SK-N-SH (cell line): ENCODE data around the gene GRIPAP1. TPM values are rescaled to one million over a fixed set of nuclear protein-coding genes. Genes with fewer than 3 reads are reported as not detected.

Source experiments
- CTCF ChIA-PET: fragments of 300-600, 350-600 bp; formaldehyde crosslinking; extraction: SDS; loops from one replicate; lab custom pipeline; 2021; lab: Yijun Ruan, JAX
- POLR2A ChIA-PET: fragments of 350-600 bp; sonication (Branson Sonifier 250); formaldehyde crosslinking; extraction: SDS; loops from one replicate; lab custom pipeline; 2020; ENCODE audit warnings: antibody characterized with exemption, inconsistent platforms; lab: Yijun Ruan, JAX
- DNase-seq: peaks from one replicate; pipeline ENCODE4 v3.0.0; 2012
- H2AFZ ChIP-seq: fragments of 200-600 bp; sonication (generic); 2 replicates; pipeline ENCODE4 v1.8.1; 2016; ENCODE audit warnings: antibody characterized with exemption, mild to moderate bottlenecking, low read depth
- H3F3A ChIP-seq: fragments of 200-600 bp; sonication (generic); replicated peaks from 2 replicates; pipeline ENCODE3; 2016; ENCODE audit warnings: antibody characterized with exemption, mild to moderate bottlenecking; ENCODE audit not compliant: insufficient read depth
- H3K27ac ChIP-seq, 2 experiments: fragments of 200-500 bp in 1 of 2; fragments of 200-600 bp in 1 of 2; sonication (Bioruptor generic) in 1 of 2; sonication (generic), shearing (Covaris generic) in 1 of 2; 2 replicates each; pipeline versions ENCODE4 v1.5.1 to v1.6.1; 2014 to 2016; ENCODE audit warnings: low read depth in 2 of 2, inconsistent platforms in 1 of 2, low read length in 1 of 2, mild to moderate bottlenecking in 1 of 2, mixed read lengths in 1 of 2
- H3K27me3 ChIP-seq: fragments of 200-600 bp; sonication (generic), shearing (Covaris generic); 2 replicates; pipeline ENCODE4 v1.6.1; 2016; ENCODE audit warnings: mixed run types; ENCODE audit not compliant: insufficient read depth
- H3K36me3 ChIP-seq, 2 experiments: fragments of 200-500 bp in 1 of 2; fragments of 200-600 bp in 1 of 2; sonication (Bioruptor generic) in 1 of 2; sonication (generic) in 1 of 2; replicated peaks in 1 of 2; 2 replicates each; pipeline versions ENCODE3 to v1.5.1; 2014 to 2016; ENCODE audit warnings: low read length in 1 of 2, mild to moderate bottlenecking in 1 of 2; ENCODE audit not compliant: insufficient read depth in 2 of 2, control insufficient read depth in 1 of 2
- H3K4me1 ChIP-seq, 2 experiments: fragments of 200-500 bp in 1 of 2; fragments of 200-600 bp in 1 of 2; sonication (Bioruptor generic) in 1 of 2; sonication (generic), shearing (Covaris generic) in 1 of 2; 2 replicates each; pipeline versions ENCODE4 v1.5.1 to v1.6.1; 2014 to 2016; ENCODE audit warnings: low read depth in 1 of 2, low read length in 1 of 2, mixed run types in 1 of 2; ENCODE audit not compliant: insufficient read depth in 2 of 2, control insufficient read depth in 1 of 2
- H3K4me2 ChIP-seq: fragments of 200-600 bp; sonication (generic), shearing (Covaris generic); 2 replicates; pipeline ENCODE4 v1.6.1; 2017; ENCODE audit warnings: mixed run types
- H3K4me3 ChIP-seq, 2 experiments: fragments of 200-500 bp in 1 of 2; fragments of 200-600 bp in 1 of 2; sonication (Bioruptor generic) in 1 of 2; sonication (generic), shearing (Covaris generic) in 1 of 2; 2 replicates each; pipeline versions ENCODE4 v1.5.1 to v1.8.1; 2014 to 2016; ENCODE audit warnings: low read depth in 2 of 2, inconsistent platforms in 1 of 2, low read length in 1 of 2, mild to moderate bottlenecking in 1 of 2, mixed read lengths in 1 of 2, moderate library complexity in 1 of 2
- H3K79me2 ChIP-seq: fragments of 200-600 bp; sonication (generic); 2 replicates; pipeline ENCODE4 v1.8.1; 2017; ENCODE audit warnings: mild to moderate bottlenecking; ENCODE audit not compliant: insufficient read depth
- H3K9ac ChIP-seq: fragments of 200-600 bp; sonication (generic); 2 replicates; pipeline ENCODE4 v1.6.1; 2017; ENCODE audit warnings: mixed run types
- H3K9me2 ChIP-seq: fragments of 200-600 bp; sonication (generic); 2 replicates; pipeline ENCODE4 v1.6.1; 2017; ENCODE audit warnings: mixed run types
- H3K9me3 ChIP-seq: fragments of 200-600 bp; sonication (generic); 2 replicates; pipeline ENCODE4 v1.6.1; 2017; ENCODE audit warnings: mixed run types, mild to moderate bottlenecking, moderate library complexity
- H4K20me1 ChIP-seq: fragments of 200-600 bp; sonication (generic); 2 replicates; pipeline ENCODE4 v1.6.1; 2017; ENCODE audit warnings: mild to moderate bottlenecking, mixed run types; ENCODE audit not compliant: insufficient read depth
- CHD2 ChIP-seq: fragments of 150-350 bp; IDR thresholded peaks from 2 replicates; pipeline ENCODE4 v1.6.1; 2018; ENCODE audit warnings: low read length; ENCODE audit not compliant: partially characterized antibody
- ELF1 ChIP-seq: IDR thresholded peaks from 2 replicates; pipeline ENCODE4 v1.4.0; 2012
- EP300 ChIP-seq, 2 experiments: IDR thresholded peaks; 2 replicates each; pipeline versions ENCODE4 v1.4.0 to v1.6.1; 2012; ENCODE audit warnings: borderline replicate concordance in 1 of 2, low read depth in 1 of 2, low read length in 1 of 2
- EZH2phosphoT487 ChIP-seq: fragments of 200-600 bp; sonication (generic); IDR thresholded peaks from 2 replicates; pipeline ENCODE4 v1.6.1; 2017; ENCODE audit warnings: low read depth, mixed run types, mild to moderate bottlenecking, antibody characterized with exemption, moderate library complexity, borderline replicate concordance
- FOSL2 ChIP-seq: IDR thresholded peaks from 2 replicates; pipeline ENCODE4 v1.4.0; 2012; ENCODE audit warnings: low read depth, mild to moderate bottlenecking, moderate library complexity, borderline replicate concordance
- FOXM1 ChIP-seq: IDR thresholded peaks from 2 replicates; pipeline ENCODE4 v1.4.0; 2012; ENCODE audit warnings: low read depth, mild to moderate bottlenecking
- GABPA ChIP-seq: IDR thresholded peaks from 2 replicates; pipeline ENCODE4 v1.4.0; 2012; ENCODE audit warnings: low read depth, mild to moderate bottlenecking
- GATA2 ChIP-seq: sonication (generic); formaldehyde crosslinking; IDR thresholded peaks from 2 replicates; pipeline ENCODE4 v1.5.0; 2020; ENCODE audit warnings: mild to moderate bottlenecking, missing genetic modification reagents
- MEF2A ChIP-seq: IDR thresholded peaks from 2 replicates; pipeline ENCODE4 v1.4.0; 2012; ENCODE audit warnings: low read depth, borderline replicate concordance
- NFIC ChIP-seq: IDR thresholded peaks from 2 replicates; pipeline ENCODE4 v1.4.0; 2012; ENCODE audit warnings: borderline replicate concordance
- NRF1 ChIP-seq: IDR thresholded peaks from 2 replicates; pipeline ENCODE4 v1.6.1; 2012; ENCODE audit warnings: low read depth, mild to moderate bottlenecking, low read length
- RCOR1 ChIP-seq: fragments of 150-350 bp; IDR thresholded peaks from 2 replicates; pipeline ENCODE4 v1.6.1; 2017; ENCODE audit warnings: antibody characterized with exemption, low read length
- RFX5 ChIP-seq: IDR thresholded peaks from 2 replicates; pipeline ENCODE4 v1.6.1; 2012; ENCODE audit warnings: mild to moderate bottlenecking, improper control_type of control experiment, low read length
- SIN3A ChIP-seq: IDR thresholded peaks from 2 replicates; pipeline ENCODE4 v1.6.1; 2012; ENCODE audit warnings: low read depth, mild to moderate bottlenecking, low read length, moderate library complexity, borderline replicate concordance
- SMC3 ChIP-seq: IDR thresholded peaks from 2 replicates; pipeline ENCODE4 v1.6.1; 2012; ENCODE audit warnings: low read depth, low read length, improper control_type of control experiment
- TCF12 ChIP-seq: IDR thresholded peaks from 2 replicates; pipeline ENCODE4 v1.4.0; 2012
- TEAD4 ChIP-seq: IDR thresholded peaks from 2 replicates; pipeline ENCODE4 v1.4.0; 2012; ENCODE audit warnings: mild to moderate bottlenecking, borderline replicate concordance; ENCODE audit not compliant: insufficient read depth
- WGBS: methylation state at CpG from one replicate; pipeline ENCODE4 v1.1.6; 2017; ENCODE audit warnings: low lambda C conversion rate; 5-methylcytosine and 5-hydroxymethylcytosine counted together
- polyA plus RNA-seq, 3 experiments: library from polyadenylated mRNA; depleted of rRNA; stranded (reverse); fragments of >200 nt; gene quantifications; 2 replicates each; pipeline ENCODE4 v1.2.3, GENCODE V29; 2012
- TF ChIP-seq, protein P1 (sequence below): fragments of 150-350 bp; IDR thresholded peaks from 2 replicates; pipeline ENCODE4 v1.6.1; 2017; ENCODE audit warnings: antibody characterized with exemption, low read length, low read depth, borderline replicate concordance
- TF ChIP-seq, protein P2 (sequence below): IDR thresholded peaks from 2 replicates; pipeline ENCODE4 v1.4.0; 2012; ENCODE audit warnings: low read depth, borderline replicate concordance
- TF ChIP-seq, protein P3 (sequence below): fragments of 200-600 bp; sonication (generic); IDR thresholded peaks from 2 replicates; pipeline ENCODE4 v1.6.1; 2017; ENCODE audit warnings: antibody characterized with exemption, mild to moderate bottlenecking, moderate library complexity

The GRIPAP1 gene
- polyA plus RNA-seq, 1 of the 3 experiments (the other 2 are of a cell fraction): 63.6 TPM

DNA sequence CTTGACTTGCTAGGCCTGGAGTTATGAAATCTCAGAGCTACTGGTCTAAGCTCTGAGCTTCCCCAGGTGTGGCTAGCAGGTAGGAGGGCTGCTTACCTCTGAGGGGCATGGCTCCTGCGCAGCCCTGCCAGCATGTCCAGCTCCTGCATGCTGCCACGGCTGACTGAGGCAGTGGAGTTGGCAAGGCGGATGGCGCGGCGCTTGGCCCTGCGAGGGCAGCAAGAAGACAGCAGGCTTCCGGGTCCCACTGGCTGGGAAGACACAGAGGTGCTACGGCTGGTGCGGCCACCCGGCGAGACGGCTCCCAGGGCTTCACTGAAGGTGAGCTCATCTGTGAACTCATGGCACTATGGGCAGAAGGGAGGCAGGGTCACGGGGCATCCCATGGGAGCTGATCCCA is 36.1 kb downstream of the GRIPAP1 start:
- Histone ChIP-seq H3K4me2 (no peak overlapping the region), H3F3A (no peaks in the 10 kb centered on the region), H3K79me2 (no peaks in the 10 kb centered on the region), H3K9me2 (no peaks in the 10 kb centered on the region), H2AFZ (no peak overlapping the region), H3K27ac (no peak overlapping the region), H4K20me1 (no peaks in the 10 kb centered on the region), H3K9ac (no peak overlapping the region), H3K4me3 (no peak overlapping the region), H3K36me3 (no peaks in the 10 kb centered on the region), H3K27me3 (peaks cover 24% of the 10 kb centered on the region; the same call in 1 of the 2 replicates), H3K4me1 (peaks cover 0 to 12% of the 10 kb centered on the region in 2 experiments; a peak in 1 of 4 replicates), H3K9me3 (no peaks in the 10 kb centered on the region)
- no peak for DNase-seq
- TF ChIP-seq NFIC (no peak), EP300 (IDR thresholded peaks at IDR 0.05; ENCODE audit: borderline replicate concordance in 1 of 2, low read depth in 1 of 2, low read length in 1 of 2) (no peak), GATA2 (CRISPR knock-in tag) (no peak), RFX5 (no peak), TCF12 (no peak), FOSL2 (no peak), ELF1 (no peak), RCOR1 (no peak), NRF1 (no peak), CHD2 (no peak), EZH2phosphoT487 (no peak), TEAD4 (no peak), FOXM1 (no peak), MEF2A (no peak), SIN3A (no peak), SMC3 (no peak), GABPA (no peak)
- TF ChIP-seq, protein P1, sequence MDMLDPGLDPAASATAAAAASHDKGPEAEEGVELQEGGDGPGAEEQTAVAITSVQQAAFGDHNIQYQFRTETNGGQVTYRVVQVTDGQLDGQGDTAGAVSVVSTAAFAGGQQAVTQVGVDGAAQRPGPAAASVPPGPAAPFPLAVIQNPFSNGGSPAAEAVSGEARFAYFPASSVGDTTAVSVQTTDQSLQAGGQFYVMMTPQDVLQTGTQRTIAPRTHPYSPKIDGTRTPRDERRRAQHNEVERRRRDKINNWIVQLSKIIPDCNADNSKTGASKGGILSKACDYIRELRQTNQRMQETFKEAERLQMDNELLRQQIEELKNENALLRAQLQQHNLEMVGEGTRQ: no peak
- TF ChIP-seq, protein P2, sequence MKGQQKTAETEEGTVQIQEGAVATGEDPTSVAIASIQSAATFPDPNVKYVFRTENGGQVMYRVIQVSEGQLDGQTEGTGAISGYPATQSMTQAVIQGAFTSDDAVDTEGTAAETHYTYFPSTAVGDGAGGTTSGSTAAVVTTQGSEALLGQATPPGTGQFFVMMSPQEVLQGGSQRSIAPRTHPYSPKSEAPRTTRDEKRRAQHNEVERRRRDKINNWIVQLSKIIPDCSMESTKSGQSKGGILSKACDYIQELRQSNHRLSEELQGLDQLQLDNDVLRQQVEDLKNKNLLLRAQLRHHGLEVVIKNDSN: no peak
- TF ChIP-seq, protein P3, sequence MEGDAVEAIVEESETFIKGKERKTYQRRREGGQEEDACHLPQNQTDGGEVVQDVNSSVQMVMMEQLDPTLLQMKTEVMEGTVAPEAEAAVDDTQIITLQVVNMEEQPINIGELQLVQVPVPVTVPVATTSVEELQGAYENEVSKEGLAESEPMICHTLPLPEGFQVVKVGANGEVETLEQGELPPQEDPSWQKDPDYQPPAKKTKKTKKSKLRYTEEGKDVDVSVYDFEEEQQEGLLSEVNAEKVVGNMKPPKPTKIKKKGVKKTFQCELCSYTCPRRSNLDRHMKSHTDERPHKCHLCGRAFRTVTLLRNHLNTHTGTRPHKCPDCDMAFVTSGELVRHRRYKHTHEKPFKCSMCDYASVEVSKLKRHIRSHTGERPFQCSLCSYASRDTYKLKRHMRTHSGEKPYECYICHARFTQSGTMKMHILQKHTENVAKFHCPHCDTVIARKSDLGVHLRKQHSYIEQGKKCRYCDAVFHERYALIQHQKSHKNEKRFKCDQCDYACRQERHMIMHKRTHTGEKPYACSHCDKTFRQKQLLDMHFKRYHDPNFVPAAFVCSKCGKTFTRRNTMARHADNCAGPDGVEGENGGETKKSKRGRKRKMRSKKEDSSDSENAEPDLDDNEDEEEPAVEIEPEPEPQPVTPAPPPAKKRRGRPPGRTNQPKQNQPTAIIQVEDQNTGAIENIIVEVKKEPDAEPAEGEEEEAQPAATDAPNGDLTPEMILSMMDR: no peak
- no CpG with 5 or more reads among the region's 14 CpGs for WGBS
- POLR2A ChIA-PET: no interaction called here
- CTCF ChIA-PET: interaction anchor here (1.4 kb wide), 1 partner anchor 78 kb away, joined by 4 read pairs; no protein-coding TSS in a partner anchor
